Stomach (tissue), 9 donors: Measurements from ENCODE around the gene ACADSB. TPM values are rescaled to one million over a fixed set of nuclear protein-coding genes. Genes with fewer than 3 reads are reported as not detected.

Experiments
- DNase-seq, 2 donors: peaks; one replicate each; pipeline versions ENCODE4 v3.0.0 to v3.0.0-alpha.2; 2013 to 2019
- H3K27ac ChIP-seq, 5 donors: fragments of 200-600 bp in 4 of 5; sonication (generic) in 4 of 5; one replicate each; pipeline ENCODE4 v1.5.1; 2013 to 2019; ENCODE audit warnings: mild to moderate bottlenecking in 1 of 5, moderate library complexity in 1 of 5
- H3K27me3 ChIP-seq, 3 donors: fragments of 200-600 bp; sonication (generic); one replicate each; pipeline ENCODE4 v1.5.1; 2017 to 2019; ENCODE audit warnings: mixed run types in 1 of 3
- H3K36me3 ChIP-seq, 4 donors: fragments of 200-600 bp; sonication (generic); 1 replicate in 3 of 4; 2 replicates in 1 of 4; pipeline ENCODE4 v1.5.1; 2016 to 2019
- H3K4me1 ChIP-seq, 4 donors: fragments of 200-600 bp; sonication (generic); one replicate each; pipeline ENCODE4 v1.5.1; 2016 to 2019
- H3K4me3 ChIP-seq, 4 donors: fragments of 200-600 bp; sonication (generic) in 3 of 4; one replicate each; pipeline ENCODE4 v1.5.1; 2016 to 2019; ENCODE audit warnings: mild to moderate bottlenecking in 1 of 4
- H3K9me3 ChIP-seq, 4 donors: fragments of 200-600 bp; sonication (generic); one replicate each; pipeline ENCODE4 v1.5.1; 2016 to 2019
- EP300 ChIP-seq: sonication (generic); formaldehyde crosslinking; IDR thresholded peaks from one replicate; pipeline ENCODE4 v1.6.1; 2017; ENCODE audit warnings: antibody characterized with exemption
- POLR2A ChIP-seq, 4 donors: fragments of 450-650 bp; IDR thresholded peaks; one replicate each; pipeline ENCODE4 v1.6.1; 2016; ENCODE audit warnings: antibody characterized with exemption in 4 of 4, control low read depth in 2 of 4, mild to moderate bottlenecking in 1 of 4, moderate library complexity in 1 of 4
- POLR2AphosphoS5 ChIP-seq, 3 donors: sonication (generic); formaldehyde crosslinking; IDR thresholded peaks; one replicate each; pipeline ENCODE4 v1.6.1; 2016; ENCODE audit warnings: antibody characterized with exemption in 3 of 3
- WGBS, 5 donors: extraction: QIAGEN DNeasy Blood & Tissue Kit in 3 of 5; methylation state at CpG; one replicate each; pipeline versions ENCODE4 v1.1.5 to v1.1.7; 2013 to 2018; 5-methylcytosine and 5-hydroxymethylcytosine counted together
- intact Hi-C: fragments of 100-400 bp; cut with DNase I; formaldehyde crosslinking; loops from one replicate; pipeline ENCODE4 v1.15.1; 2023; ENCODE audit warnings: low total_unique reads
- polyA plus RNA-seq, 3 donors: library from polyadenylated mRNA; stranded (reverse); fragments of 200-250 nt; gene quantifications; one replicate each; pipeline ENCODE4 v1.2.3, GENCODE V29; 2013
- total RNA-seq, 5 donors: library from RNA; depleted of rRNA; stranded (reverse); fragments of >200 nt; gene quantifications; one replicate each; pipeline versions ENCODE4 v1.1.0 to v1.2.3, GENCODE V29; 2014 to 2016
- TF ChIP-seq, protein P1 (sequence below), 7 experiments: fragments of 450-650 bp in 4 of 7; fragments of 200-600 bp in 3 of 7; sonication (generic) in 3 of 7; IDR thresholded peaks; one replicate each; pipeline ENCODE4 v1.5.1; 2016 to 2019; ENCODE audit warnings: antibody characterized with exemption in 7 of 7, control low read depth in 2 of 7, mild to moderate bottlenecking in 1 of 7
- donor health status: healthy with polysubstance abuse.
- donor health status: Bipolar disorder and iron deficiency.
- donor health status: healthy.

ACADSB gene
- total and polyA plus RNA-seq, 8 donors: 3.8 to 19.1 (median 10.6) TPM

DNA sequence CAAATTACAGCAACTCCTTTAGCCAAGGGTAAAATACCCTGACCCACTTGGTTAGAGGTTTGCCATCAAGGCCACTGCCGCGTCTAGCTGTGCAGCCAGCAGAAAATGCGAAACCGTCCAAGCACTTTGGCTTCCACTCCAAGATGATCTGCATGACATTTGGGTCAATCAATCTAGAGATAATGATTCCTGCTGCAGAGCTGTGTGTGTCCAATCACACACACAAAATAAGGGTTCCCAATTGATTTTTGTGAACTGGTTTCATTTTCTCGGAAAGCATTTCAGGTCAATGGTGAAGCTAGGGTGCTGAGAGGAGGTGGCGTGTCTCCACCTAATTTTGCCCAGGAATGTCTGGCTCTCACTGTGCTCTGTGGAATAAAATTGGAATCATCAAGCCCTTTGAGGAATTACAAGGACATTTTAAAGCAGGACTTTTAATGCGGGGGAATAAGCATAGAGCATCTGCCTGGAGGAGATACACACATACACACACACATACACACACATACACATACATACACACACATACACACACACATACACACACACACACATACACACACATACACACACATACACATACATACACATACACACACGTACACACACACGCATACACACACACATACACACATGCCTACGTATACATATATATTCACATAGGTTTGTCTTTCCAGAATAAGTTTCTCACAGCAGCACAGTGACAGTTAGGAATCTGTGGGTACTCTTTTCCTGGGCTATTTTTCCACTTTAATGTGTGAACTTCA is 59.5 kb downstream of the ACADSB start:
- H3K36me3 ChIP-seq: no peaks in the 10 kb centered on the region
- H3K4me3 ChIP-seq: no peak overlapping the region
- no peaks in the 10 kb centered on the region for H3K9me3 ChIP-seq
- DNase-seq: no peak
- H3K27ac ChIP-seq: no peak overlapping the region
- intact Hi-C loops: no loop called here
- TF ChIP-seq, protein P1, sequence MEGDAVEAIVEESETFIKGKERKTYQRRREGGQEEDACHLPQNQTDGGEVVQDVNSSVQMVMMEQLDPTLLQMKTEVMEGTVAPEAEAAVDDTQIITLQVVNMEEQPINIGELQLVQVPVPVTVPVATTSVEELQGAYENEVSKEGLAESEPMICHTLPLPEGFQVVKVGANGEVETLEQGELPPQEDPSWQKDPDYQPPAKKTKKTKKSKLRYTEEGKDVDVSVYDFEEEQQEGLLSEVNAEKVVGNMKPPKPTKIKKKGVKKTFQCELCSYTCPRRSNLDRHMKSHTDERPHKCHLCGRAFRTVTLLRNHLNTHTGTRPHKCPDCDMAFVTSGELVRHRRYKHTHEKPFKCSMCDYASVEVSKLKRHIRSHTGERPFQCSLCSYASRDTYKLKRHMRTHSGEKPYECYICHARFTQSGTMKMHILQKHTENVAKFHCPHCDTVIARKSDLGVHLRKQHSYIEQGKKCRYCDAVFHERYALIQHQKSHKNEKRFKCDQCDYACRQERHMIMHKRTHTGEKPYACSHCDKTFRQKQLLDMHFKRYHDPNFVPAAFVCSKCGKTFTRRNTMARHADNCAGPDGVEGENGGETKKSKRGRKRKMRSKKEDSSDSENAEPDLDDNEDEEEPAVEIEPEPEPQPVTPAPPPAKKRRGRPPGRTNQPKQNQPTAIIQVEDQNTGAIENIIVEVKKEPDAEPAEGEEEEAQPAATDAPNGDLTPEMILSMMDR (IDR thresholded peaks at IDR 0.05): no peak
- TF ChIP-seq EP300: no peak
- TF ChIP-seq POLR2AphosphoS5 (IDR thresholded peaks at IDR 0.05): no peak
- TF ChIP-seq POLR2A (IDR thresholded peaks at IDR 0.05): no peak
- 85 to 94% (median 89%) methylated on average over 10 of the region's 10 CpGs for WGBS, 5 donors
- peaks cover 0 to 32% (median 0%) of the 10 kb centered on the region in 3 donors for H3K27me3 ChIP-seq
- no peaks in the 10 kb centered on the region for H3K4me1 ChIP-seq

DNA sequence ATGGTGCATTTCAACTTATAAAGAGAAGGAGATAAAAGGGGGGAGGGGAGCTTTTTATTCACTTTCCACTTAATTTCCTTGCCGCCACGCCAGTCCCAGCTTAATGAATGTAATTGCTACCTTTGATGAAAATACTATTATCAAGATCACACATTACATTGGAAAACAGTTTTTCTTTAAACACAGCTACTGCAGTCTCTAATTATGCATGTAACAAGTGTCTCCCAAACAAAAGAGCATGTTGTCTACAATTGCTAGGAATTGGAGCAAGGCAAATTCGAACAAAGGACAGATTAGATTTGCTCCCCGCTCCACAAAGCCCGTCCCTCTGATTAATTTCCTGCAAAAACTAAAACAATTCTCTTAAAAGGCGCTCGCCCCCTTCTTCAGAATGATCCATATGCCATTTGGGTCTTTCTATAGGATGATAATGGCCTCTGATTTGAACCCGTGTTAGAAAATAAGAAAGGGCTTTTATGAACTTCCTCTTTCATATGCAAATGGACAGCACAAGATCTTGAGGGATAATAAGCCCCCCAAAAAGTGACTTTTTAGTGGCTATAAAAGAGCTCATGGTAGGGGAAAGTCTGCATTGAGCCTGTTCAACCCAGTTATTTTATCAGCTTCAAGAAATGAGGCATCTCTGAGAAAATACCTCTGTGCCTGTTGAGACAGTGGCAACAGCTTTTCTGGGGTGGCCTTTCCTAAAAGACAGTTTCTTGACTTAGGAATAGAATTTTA is 60.6 kb downstream of the ACADSB start:
- H3K36me3 ChIP-seq: no peaks in the 10 kb centered on the region
- no peak for TF ChIP-seq POLR2A (IDR thresholded peaks at IDR 0.05)
- TF ChIP-seq EP300: no peak
- TF ChIP-seq, protein P1 (IDR thresholded peaks at IDR 0.05): no peak
- TF ChIP-seq POLR2AphosphoS5 (IDR thresholded peaks at IDR 0.05): no peak
- no peak for DNase-seq
- no peaks in the 10 kb centered on the region for H3K4me1 ChIP-seq
- H3K4me3 ChIP-seq: no peak overlapping the region
- H3K27me3 ChIP-seq: peaks cover 0 to 32% (median 0%) of the 10 kb centered on the region in 3 donors
- H3K9me3 ChIP-seq: no peaks in the 10 kb centered on the region
- 59 to 67% (median 64%) methylated on average over 8 of the region's 8 CpGs for WGBS, 5 donors
- intact Hi-C loops: no loop called here
- H3K27ac ChIP-seq: no peak overlapping the region

DNA sequence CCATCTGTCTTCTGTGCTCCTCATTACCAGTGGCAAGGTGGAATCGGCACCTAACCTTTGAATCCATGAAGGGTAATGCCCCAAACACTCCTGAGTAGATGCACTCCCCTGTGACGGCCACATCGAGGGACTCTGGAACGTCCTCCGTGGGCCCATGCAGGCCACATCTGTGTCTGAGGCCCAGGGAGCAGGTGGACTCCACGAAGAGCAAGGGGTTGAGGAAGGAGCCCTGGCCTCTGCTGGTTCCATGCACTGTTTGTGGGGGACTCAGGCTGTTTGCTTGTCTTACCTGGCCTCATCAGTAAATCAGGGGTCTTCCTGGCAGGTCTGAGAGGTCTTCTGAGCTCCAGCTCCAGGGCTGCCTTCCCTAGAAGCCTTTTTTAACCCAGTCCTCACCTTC is 64.4 kb downstream of the ACADSB start:
- intact Hi-C loops: no loop called here
- no peak overlapping the region for H3K4me3 ChIP-seq
- no peak for DNase-seq
- peaks cover 0 to 23% (median 0%) of the 10 kb centered on the region in 3 donors for H3K27me3 ChIP-seq
- H3K9me3 ChIP-seq: peaks cover 0 to 9% (median 2%) of the 10 kb centered on the region in 4 donors
- no peak for TF ChIP-seq POLR2AphosphoS5 (IDR thresholded peaks at IDR 0.05)
- TF ChIP-seq, protein P1 (IDR thresholded peaks at IDR 0.05): no peak
- TF ChIP-seq POLR2A (IDR thresholded peaks at IDR 0.05): no peak
- TF ChIP-seq EP300: no peak
- H3K4me1 ChIP-seq: no peaks in the 10 kb centered on the region
- H3K36me3 ChIP-seq: no peaks in the 10 kb centered on the region
- H3K27ac ChIP-seq: no peak overlapping the region
- 71 to 80% (median 74%) methylated on average over 6 of the region's 6 CpGs; no CpG with 5 or more reads in 1 of the 5 donors for WGBS, 5 donors

DNA sequence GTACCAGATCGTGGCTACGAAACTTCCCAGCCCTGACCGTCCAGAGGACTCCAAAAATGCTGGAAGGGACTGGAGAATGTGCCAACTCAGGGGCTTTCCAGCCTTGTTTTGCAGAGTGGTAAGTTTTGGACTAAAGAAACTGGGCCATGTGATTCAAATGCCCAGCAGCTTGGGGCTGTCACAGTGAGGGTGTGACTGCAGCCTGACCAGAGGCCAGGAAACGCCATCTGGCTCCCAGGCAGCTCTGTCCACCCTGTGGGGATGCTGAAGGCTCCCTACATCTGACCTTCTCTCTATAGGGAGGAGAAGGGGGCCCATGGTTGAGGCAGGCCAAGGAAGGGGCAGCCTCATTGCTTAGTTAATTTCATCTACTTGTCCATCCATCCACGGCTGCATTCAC is 65.4 kb downstream of the ACADSB start:
- Histone ChIP-seq H3K27me3 (peaks cover 0 to 23% (median 0%) of the 10 kb centered on the region in 3 donors), H3K9me3 (peaks cover 0 to 9% (median 2%) of the 10 kb centered on the region in 4 donors), H3K4me1 (no peaks in the 10 kb centered on the region), H3K27ac (no peak overlapping the region), H3K36me3 (no peaks in the 10 kb centered on the region), H3K4me3 (no peak overlapping the region)
- TF ChIP-seq, protein P1 (IDR thresholded peaks at IDR 0.05): no peak
- TF ChIP-seq EP300 (no peak), POLR2A (IDR thresholded peaks at IDR 0.05) (no peak), POLR2AphosphoS5 (IDR thresholded peaks at IDR 0.05) (no peak)
- no peak for DNase-seq
- intact Hi-C loops: no loop called here
- WGBS, 5 donors: 76 to 83% (median 80%) methylated on average over 5 of the region's 5 CpGs
